ENCODE measurements around the gene SF1. TPM values are rescaled to one million over a fixed set of nuclear protein-coding genes. Genes with fewer than 3 reads are reported as not detected.

SF1 gene
- total RNA-seq, 2 donors from 2014 or later: 316 to 397 TPM

- no peak for ATAC-seq (replicated peaks)
- H3K27me3 Mint-ChIP-seq: no peaks in the 10 kb centered on the region
- peak overlapping the region; percentile 88 for H3K4me3 Mint-ChIP-seq
- peaks cover 16% of the 10 kb centered on the region for H3K4me1 Mint-ChIP-seq
- peaks cover 36% of the 10 kb centered on the region for H3K36me3 Mint-ChIP-seq (ENCODE audit: low read depth)
- no peak overlapping the region for H3K27ac Mint-ChIP-seq
- H3K9me3 Mint-ChIP-seq: no peaks in the 10 kb centered on the region
Observed at GRCh38 chr11:64804346-64805210, 26.2 kb upstream of the SF1 start.

DNA sequence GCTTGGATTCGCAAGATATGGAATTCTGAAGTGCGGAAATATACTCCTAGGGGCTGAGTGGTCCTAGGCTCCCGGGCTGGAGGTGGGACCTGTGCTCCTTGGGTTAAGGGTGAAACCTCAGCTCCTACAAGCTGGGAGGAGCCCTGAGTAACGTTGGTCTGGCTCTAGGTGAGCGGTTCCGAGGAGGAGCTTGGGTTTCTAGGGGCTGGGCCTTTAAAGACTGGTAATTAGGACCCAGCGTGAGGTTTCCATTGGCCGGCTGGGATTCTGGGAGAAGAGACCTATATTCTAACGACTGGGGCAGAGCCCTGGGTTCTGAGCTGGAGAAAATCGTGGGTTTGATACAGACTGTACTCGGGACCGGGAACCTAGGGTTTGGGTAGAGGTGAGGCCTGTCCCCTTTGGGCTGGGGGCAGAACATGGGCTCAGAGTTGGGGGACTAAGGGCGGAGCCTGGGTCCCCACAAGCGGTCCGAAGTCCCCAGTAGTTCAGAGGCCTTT lies 25.6 kb upstream of the SF1 start:
- Mint-ChIP-seq H3K4me3 (peak overlapping the region; percentile 88), H3K27ac (peak overlapping the region; percentile 96), H3K27me3 (no peaks in the 10 kb centered on the region), H3K4me1 (peaks cover 12% of the 10 kb centered on the region), H3K9me3 (no peaks in the 10 kb centered on the region), H3K36me3 (ENCODE audit: low read depth) (peaks cover 42% of the 10 kb centered on the region)
- ATAC-seq (replicated peaks): peak; percentile 19

- Mint-ChIP-seq H3K4me3 (peak within 1 kb of the TSS; percentile 88), H3K27ac (peak within 1 kb of the TSS; percentile 96), H3K4me1 (peaks cover 15% of the 10 kb centered on the region), H3K36me3 (ENCODE audit: low read depth) (peaks cover 48% of the 10 kb centered on the region), H3K9me3 (no peaks in the 10 kb centered on the region), H3K27me3 (no peaks in the 10 kb centered on the region)
- ATAC-seq (replicated peaks): peak; percentile 92
Observed at GRCh38 chr11:64803158-64803845, 25.0 kb upstream of the SF1 start, which contains the start of gene MAP4K2. MAP4K2 (minus strand) TSS chr11:64803214; CDS start chr11:64803149, 65 bp downstream.

- Mint-ChIP-seq H3K4me1 (peaks cover 11% of the 10 kb centered on the region), H3K36me3 (ENCODE audit: low read depth) (peaks cover 56% of the 10 kb centered on the region), H3K9me3 (no peaks in the 10 kb centered on the region), H3K27me3 (no peaks in the 10 kb centered on the region), H3K4me3 (peak overlapping the region; percentile 88), H3K27ac (peak overlapping the region; percentile 61)
- ATAC-seq (replicated peaks): peak; percentile 53
Observed at GRCh38 chr11:64802370-64803157, 24.2 kb upstream of the SF1 start.

DNA sequence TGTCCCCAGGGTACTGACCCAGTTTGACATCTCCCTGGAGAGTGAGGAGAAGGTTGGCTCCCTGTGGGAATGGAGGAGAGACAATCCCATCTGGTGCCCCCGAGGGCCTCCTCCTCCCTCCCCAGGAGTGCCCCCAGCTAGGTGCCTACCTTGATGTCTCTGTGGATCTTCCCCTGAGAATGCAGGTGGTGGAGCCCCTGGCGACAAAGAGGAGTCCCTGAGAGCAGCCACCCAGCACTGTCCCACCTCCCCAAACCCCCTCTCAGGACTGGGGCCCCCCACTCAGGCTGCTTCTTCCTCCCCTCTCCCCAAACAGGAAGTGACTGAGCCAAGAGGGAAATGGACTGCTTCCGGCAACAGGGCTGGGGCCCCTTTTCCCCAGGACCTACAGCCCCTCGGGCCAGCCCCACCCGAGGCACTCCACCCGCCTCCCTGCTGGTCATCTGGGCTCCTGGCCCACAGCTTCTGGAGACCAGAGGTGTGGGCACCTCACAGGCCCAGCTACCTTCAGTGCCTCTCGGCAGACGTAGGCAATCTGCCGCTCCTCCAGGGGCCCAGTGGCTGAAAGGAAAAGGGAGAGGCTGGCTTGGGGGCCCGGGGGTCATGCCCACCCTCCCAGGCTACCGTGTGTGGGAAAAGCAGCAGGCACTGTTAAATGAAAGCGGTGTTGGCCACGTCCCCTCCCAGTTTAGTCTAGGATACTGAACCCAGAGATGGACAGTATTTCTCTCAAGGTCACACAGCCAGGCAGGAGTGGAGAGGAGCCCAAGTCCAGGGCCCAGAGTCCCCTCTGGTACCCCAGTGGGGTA lies 23.4 kb upstream of the SF1 start:
- peak overlapping the region; percentile 61 for H3K27ac Mint-ChIP-seq
- H3K4me3 Mint-ChIP-seq: peak overlapping the region; percentile 88
- H3K4me1 Mint-ChIP-seq: peaks cover 11% of the 10 kb centered on the region
- no peak for ATAC-seq (replicated peaks)
- H3K9me3 Mint-ChIP-seq: no peaks in the 10 kb centered on the region
- no peaks in the 10 kb centered on the region for H3K27me3 Mint-ChIP-seq
- peaks cover 52% of the 10 kb centered on the region for H3K36me3 Mint-ChIP-seq (ENCODE audit: low read depth)

- H3K36me3 Mint-ChIP-seq (ENCODE audit: low read depth): peaks cover 52% of the 10 kb centered on the region
- no peaks in the 10 kb centered on the region for H3K9me3 Mint-ChIP-seq
- peaks cover 11% of the 10 kb centered on the region for H3K4me1 Mint-ChIP-seq
- peak overlapping the region; percentile 88 for H3K4me3 Mint-ChIP-seq
- H3K27ac Mint-ChIP-seq: peak overlapping the region; percentile 61
- ATAC-seq (replicated peaks): no peak
- H3K27me3 Mint-ChIP-seq: no peaks in the 10 kb centered on the region
Observed at GRCh38 chr11:64801158-64801464, 22.8 kb upstream of the SF1 start.

- Mint-ChIP-seq H3K27me3 (no peaks in the 10 kb centered on the region), H3K4me1 (peaks cover 11% of the 10 kb centered on the region), H3K9me3 (no peaks in the 10 kb centered on the region), H3K4me3 (peak overlapping the region; percentile 88), H3K27ac (no peak overlapping the region), H3K36me3 (ENCODE audit: low read depth) (peaks cover 58% of the 10 kb centered on the region)
- ATAC-seq (replicated peaks): no peak
Observed at GRCh38 chr11:64800303-64801157, 22.2 kb upstream of the SF1 start.

DNA sequence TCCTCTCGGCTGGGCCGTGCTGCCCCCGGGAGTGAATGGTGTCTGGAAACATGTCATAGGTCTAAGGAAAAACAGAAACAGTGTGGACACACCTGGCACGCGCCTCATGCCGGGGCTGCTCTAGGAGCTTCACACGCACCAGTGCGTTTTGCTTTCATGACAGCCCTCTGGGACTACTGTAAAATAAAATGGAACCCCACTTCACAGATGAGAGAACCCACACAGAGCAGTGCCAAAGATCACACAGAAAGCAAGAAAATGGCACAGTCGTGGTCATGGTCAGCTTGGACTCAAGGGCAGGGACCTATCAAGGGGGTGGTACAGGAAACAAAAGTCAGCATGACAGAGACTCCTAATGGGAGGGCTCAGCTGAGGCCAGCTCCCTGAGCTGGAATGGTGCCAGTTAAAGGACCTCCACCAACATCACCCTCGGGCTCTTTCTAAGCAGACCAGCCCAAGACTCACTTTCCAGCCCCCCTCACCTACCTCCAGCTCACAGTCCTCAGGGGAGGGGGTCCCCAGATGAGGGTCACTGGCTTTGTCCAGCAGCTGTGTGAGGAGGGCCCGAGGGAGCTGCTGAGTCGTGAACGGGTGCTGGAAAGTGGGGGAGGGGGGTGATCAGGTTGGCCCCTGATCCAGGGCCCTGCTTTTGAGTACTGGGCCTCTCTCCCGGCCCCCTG lies 21.4 kb upstream of the SF1 start:
- Mint-ChIP-seq H3K27me3 (no peaks in the 10 kb centered on the region), H3K4me3 (no peak overlapping the region), H3K36me3 (ENCODE audit: low read depth) (peaks cover 66% of the 10 kb centered on the region), H3K9me3 (no peaks in the 10 kb centered on the region), H3K4me1 (peaks cover 13% of the 10 kb centered on the region), H3K27ac (no peak overlapping the region)
- ATAC-seq (replicated peaks): no peak

DNA sequence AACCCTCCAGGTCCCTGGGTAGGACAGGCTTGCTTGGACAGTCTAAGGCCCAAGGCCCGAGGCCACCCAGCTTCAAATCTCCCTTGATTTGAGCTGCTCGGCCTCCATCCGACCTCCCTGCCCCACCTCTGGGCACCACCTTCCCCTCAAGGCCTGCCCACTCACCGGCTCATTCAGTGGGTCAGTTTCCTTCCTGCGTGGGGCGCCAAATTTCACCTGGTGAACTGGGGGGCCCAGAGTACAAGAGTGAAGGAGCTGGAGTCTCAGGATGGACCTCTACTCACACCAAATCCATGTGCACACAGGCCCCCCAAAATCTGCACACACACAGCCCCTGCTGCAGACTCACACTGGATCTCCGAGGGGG lies 20.9 kb upstream of the SF1 start:
- Mint-ChIP-seq H3K4me1 (peaks cover 18% of the 10 kb centered on the region), H3K4me3 (no peak overlapping the region)
- no peak for ATAC-seq (replicated peaks)

GRCh38 chr11:64796757-64797541 lies 18.6 kb upstream of the SF1 start:
- Mint-ChIP-seq H3K9me3 (no peaks in the 10 kb centered on the region), H3K27ac (no peak overlapping the region), H3K36me3 (ENCODE audit: low read depth) (peaks cover 76% of the 10 kb centered on the region), H3K4me3 (no peak overlapping the region), H3K4me1 (peaks cover 12% of the 10 kb centered on the region), H3K27me3 (no peaks in the 10 kb centered on the region)
- no peak for ATAC-seq (replicated peaks)

More for the DNA sequence above, 20.9 kb upstream of the SF1 start:
- H3K27ac Mint-ChIP-seq: no peak overlapping the region
- H3K27me3 Mint-ChIP-seq: no peaks in the 10 kb centered on the region
- H3K36me3 Mint-ChIP-seq (ENCODE audit: low read depth): peaks cover 71% of the 10 kb centered on the region
- H3K9me3 Mint-ChIP-seq: no peaks in the 10 kb centered on the region

DNA sequence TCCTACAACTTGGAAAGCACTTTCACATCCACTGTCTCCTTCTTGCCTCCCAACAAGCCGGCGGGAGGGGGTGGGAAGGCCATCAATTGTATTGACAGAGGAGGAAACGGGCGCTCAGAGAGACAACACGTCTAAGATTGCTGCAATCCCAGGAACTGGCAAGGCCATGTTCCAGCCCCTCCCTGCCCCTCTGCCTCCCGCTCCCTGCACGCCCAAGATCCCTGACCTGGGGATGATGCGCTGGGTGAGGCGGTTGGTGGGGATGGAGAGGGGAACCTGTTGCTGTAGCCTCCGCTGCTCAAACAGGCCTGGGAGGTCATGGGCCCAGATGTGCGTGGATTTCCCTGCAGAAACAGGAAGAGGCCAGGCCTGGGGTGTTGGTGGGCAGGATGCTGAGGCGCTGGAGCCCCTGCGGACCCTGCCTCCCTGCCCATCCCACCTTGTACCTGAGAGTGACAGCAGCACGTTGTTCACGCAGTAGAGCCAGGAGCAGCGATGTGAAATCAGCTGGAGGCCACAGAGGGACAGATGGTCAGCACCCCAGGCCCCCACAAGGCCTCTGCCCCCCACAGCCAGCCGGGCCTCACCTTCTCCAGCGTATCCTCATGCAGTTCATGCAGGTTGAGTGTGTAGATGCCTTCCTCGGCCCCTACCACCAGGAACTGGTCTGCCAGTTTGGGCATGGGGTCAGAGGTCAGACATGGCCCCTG lies 17.9 kb upstream of the SF1 start:
- no peak overlapping the region for H3K4me3 Mint-ChIP-seq
- H3K4me1 Mint-ChIP-seq: peaks cover 12% of the 10 kb centered on the region
- no peak for ATAC-seq (replicated peaks)
- H3K36me3 Mint-ChIP-seq (ENCODE audit: low read depth): peaks cover 68% of the 10 kb centered on the region
- no peaks in the 10 kb centered on the region for H3K9me3 Mint-ChIP-seq
- no peaks in the 10 kb centered on the region for H3K27me3 Mint-ChIP-seq
- peak overlapping the region; percentile 46 for H3K27ac Mint-ChIP-seq

GRCh38 chr11:64794526-64794925 lies 16.2 kb upstream of the SF1 start:
- Mint-ChIP-seq H3K9me3 (no peaks in the 10 kb centered on the region), H3K4me3 (no peak overlapping the region), H3K27me3 (no peaks in the 10 kb centered on the region), H3K36me3 (ENCODE audit: low read depth) (peaks cover 71% of the 10 kb centered on the region), H3K27ac (peak overlapping the region; percentile 29), H3K4me1 (peaks cover 12% of the 10 kb centered on the region)
- ATAC-seq (replicated peaks): no peak

Data from activated T-helper 17 cell treated with anti-CD3 and anti-CD28 coated beads, Interleukin-2, amount 50 U/mL, for 72 hours (primary cell).